Ishikawa (cell line): ENCODE measurements around the gene PPIP5K2.

Source experiments
- EP300 ChIP-seq: IDR thresholded peaks from 2 replicates; pipeline ENCODE4 v1.6.1; 2012; ENCODE audit warnings: borderline replicate concordance
- YY1 ChIP-seq: IDR thresholded peaks from 2 replicates; pipeline ENCODE4 v1.6.1; 2012; ENCODE audit warnings: low read depth
- TF ChIP-seq, protein P1 (sequence below): IDR thresholded peaks from 2 replicates; pipeline ENCODE4 v1.6.1; 2012

DNA sequence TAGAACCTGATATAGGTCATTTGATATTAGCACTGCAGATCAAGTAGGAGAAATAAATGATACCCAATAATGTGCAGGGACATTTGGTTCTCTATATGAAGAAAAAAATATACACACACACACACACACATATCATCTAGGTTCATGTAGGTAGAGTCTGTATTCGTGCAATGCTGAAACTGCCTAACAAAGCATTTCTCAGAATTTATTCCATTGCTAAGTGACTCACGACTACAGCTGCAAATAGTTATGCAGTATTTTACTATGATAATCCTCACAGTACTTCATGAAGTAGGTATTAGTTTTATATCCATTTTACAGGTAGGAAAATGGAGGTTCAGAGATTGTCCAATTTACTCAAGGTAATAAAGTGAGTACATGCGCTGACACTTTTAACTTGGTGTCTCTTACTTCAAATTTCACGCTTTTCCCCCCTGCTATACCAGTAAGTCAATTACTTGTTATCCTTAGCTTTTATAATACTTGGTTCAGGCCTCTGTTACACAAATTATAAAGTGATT is 2.6 kb upstream of the PPIP5K2 start:
- no peak for TF ChIP-seq YY1
- TF ChIP-seq EP300, result no peak
- TF ChIP-seq, protein P1, sequence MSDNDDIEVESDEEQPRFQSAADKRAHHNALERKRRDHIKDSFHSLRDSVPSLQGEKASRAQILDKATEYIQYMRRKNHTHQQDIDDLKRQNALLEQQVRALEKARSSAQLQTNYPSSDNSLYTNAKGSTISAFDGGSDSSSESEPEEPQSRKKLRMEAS, result no peak
